IMR-90 (cell line): ENCODE results near the gene PPP1CA.

Experiments used
- BHLHE40 ChIP-seq: fragments of 150-350 bp; IDR thresholded peaks from 2 replicates; pipeline ENCODE4 v1.6.1; 2016; ENCODE audit warnings: mild to moderate bottlenecking, low read depth, low read length
- CEBPB ChIP-seq: IDR thresholded peaks from 2 replicates; pipeline ENCODE4 v1.6.1; 2012; ENCODE audit warnings: low read depth, low read length, improper control_type of control experiment
- CHD1 ChIP-seq: IDR thresholded peaks from 2 replicates; pipeline ENCODE4 v1.6.1; 2012; ENCODE audit warnings: low read depth, low read length, improper control_type of control experiment
- CTCF ChIP-seq: conservative IDR thresholded peaks from 2 replicates; pipeline ENCODE4 v1.5.1; 2012; ENCODE audit warnings: mild to moderate bottlenecking, low read depth, low read length, improper control_type of control experiment
- ELK1 ChIP-seq: fragments of 150-350 bp; IDR thresholded peaks from 2 replicates; pipeline ENCODE4 v1.6.1; 2016; ENCODE audit warnings: low read depth, mild to moderate bottlenecking, low read length, moderate library complexity, borderline replicate concordance
- MAFK ChIP-seq: IDR thresholded peaks from 2 replicates; pipeline ENCODE4 v1.6.1; 2012; ENCODE audit warnings: low read depth, low read length, improper control_type of control experiment
- MAZ ChIP-seq: IDR thresholded peaks from 2 replicates; pipeline ENCODE4 v1.6.1; 2012; ENCODE audit warnings: low read depth, mild to moderate bottlenecking, low read length, improper control_type of control experiment, moderate library complexity, borderline replicate concordance
- POLR2A ChIP-seq: IDR thresholded peaks from 2 replicates; pipeline ENCODE4 v1.6.1; 2012; ENCODE audit warnings: mild to moderate bottlenecking, low read depth, low read length
- RAD21 ChIP-seq: IDR thresholded peaks from 2 replicates; pipeline ENCODE4 v1.6.1; 2012; ENCODE audit warnings: low read length, improper control_type of control experiment
- RFX5 ChIP-seq: IDR thresholded peaks from 2 replicates; pipeline ENCODE4 v1.8.0; 2012; ENCODE audit warnings: low read depth, mild to moderate bottlenecking, low read length, moderate library complexity
- SMC3 ChIP-seq: fragments of 150-350 bp; IDR thresholded peaks from 2 replicates; pipeline ENCODE4 v1.6.1; 2016; ENCODE audit warnings: low read depth, mild to moderate bottlenecking, antibody characterized with exemption, low read length, moderate library complexity
- USF2 ChIP-seq: fragments of 150-350 bp; IDR thresholded peaks from 2 replicates; pipeline ENCODE4 v1.6.1; 2017; ENCODE audit warnings: mild to moderate bottlenecking, antibody characterized with exemption, low read length, low read depth

- TF ChIP-seq CTCF (no peak), USF2 (no peak), RFX5 (no peak), BHLHE40 (no peak), RAD21 (no peak), MAZ (no peak), ELK1 (no peak), CEBPB (no peak), POLR2A (no peak), CHD1 (no peak), SMC3 (no peak), MAFK (no peak)
These were observed 640 bp downstream of the PPP1CA start for GRCh38 chr11:67400942-67401494.
